ENCODE measurements around the gene ARFRP1. TPM values are rescaled to one million over a fixed set of nuclear protein-coding genes. Genes with fewer than 3 reads are reported as not detected.

Gene ARFRP1
- total and polyA plus RNA-seq, 2 of the 13 experiments (the other 11 are each of a cell fraction or from before 2014, with no cell fraction given): 32.0 to 51.1 TPM

DNA sequence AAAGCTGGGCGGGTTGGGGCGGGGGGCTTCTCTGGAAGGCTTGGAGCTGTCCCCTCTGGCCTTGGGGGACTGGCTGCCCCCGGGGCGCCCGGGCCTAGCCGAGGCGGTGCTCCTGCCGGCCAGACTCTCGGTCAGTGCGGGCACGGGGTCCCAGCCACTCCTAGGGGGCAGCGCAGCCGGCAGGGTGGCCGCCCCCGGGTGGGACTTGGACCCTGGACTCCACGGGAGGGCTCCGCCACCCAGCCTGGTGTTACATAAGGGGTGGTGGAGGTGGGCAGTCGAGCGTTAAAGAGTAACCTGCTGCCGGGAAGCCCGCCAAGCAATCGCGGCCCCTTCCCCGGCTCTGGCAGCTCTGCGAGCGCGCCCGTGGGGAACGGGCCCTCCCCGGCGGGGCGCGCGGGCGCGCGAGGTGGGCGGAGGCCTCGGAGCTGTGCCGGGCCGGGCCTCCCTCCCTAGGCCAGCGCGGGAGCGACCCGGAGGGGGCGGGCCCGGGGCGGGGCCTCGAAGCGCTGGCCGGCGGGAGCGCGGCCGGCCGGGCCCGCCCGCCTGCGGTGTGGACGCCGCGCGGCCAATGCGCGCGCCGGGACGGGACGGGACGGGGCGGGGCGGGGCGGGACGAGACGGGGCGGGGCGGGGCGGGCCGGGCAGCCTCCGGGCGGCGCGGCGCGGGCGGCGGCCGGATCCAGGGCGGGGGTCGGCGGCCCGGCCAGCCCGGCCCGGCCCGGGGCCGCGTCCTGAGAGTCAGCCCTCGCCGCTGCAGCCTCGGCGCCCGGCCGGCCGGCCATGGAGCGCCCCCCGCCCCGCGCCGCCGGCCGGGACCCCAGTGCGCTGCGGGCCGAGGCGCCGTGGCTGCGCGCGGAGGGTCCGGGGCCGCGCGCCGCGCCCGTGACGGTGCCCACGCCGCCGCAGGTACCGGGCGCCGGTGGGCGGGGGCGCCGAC is 31.6 kb upstream of the ARFRP1 start, which contains the start of gene SLC2A4RG (continued):
- TF ChIP-seq CBFB (CRISPR knock-in tag; IDR thresholded peaks at IDR 0.05) (peak; percentile 76; the same call in 1 of the 2 replicates), ZNF510 (CRISPR knock-in tag; IDR thresholded peaks at IDR 0.05; ENCODE audit: low read depth) (no peak), PBX3 (CRISPR knock-in tag; IDR thresholded peaks at IDR 0.05; ENCODE audit: borderline replicate concordance) (peak; percentile 80), NR2F6 (IDR thresholded peaks at IDR 0.05) (peak; percentile 33; the same call in 1 of the 2 replicates), NR2F6 (CRISPR knock-in tag; IDR thresholded peaks at IDR 0.05) (peak; percentile 86), SRSF9 (IDR thresholded peaks at IDR 0.05; ENCODE audit: borderline replicate concordance, insufficient read depth, low read depth, low read length, poor library complexity, severe bottlenecking) (no peak), ZNF138 (CRISPR knock-in tag; IDR thresholded peaks at IDR 0.05; ENCODE audit: low read depth) (0 out of 2 replicates have a peak, but pooled peaks have one; percentile 58), ZMYM4 (CRISPR knock-in tag; IDR thresholded peaks at IDR 0.05) (peak; percentile 76), ZNF260 (CRISPR knock-in tag; IDR thresholded peaks at IDR 0.05; ENCODE audit: borderline replicate concordance, low read depth) (0 out of 2 replicates have a peak, but pooled peaks have one; percentile 66), ZNF558 (CRISPR knock-in tag; IDR thresholded peaks at IDR 0.05; ENCODE audit: borderline replicate concordance) (peak; percentile 55; the same call in 1 of the 2 replicates), MNT (IDR thresholded peaks at IDR 0.05) (no peak), JUN (CRISPR knock-in tag; IDR thresholded peaks at IDR 0.05) (peak; percentile 64; the same call in 1 of the 2 replicates), MXD1 (CRISPR knock-in tag; IDR thresholded peaks at IDR 0.05) (no peak), CREM (IDR thresholded peaks at IDR 0.05) (peak; percentile 52; the same call in 1 of the 2 replicates), CREM (CRISPR knock-in tag; IDR thresholded peaks at IDR 0.05) (no peak), ZNF614 (CRISPR knock-in tag; IDR thresholded peaks at IDR 0.05; ENCODE audit: borderline replicate concordance) (peak; percentile 86; the same call in 1 of the 2 replicates), ETS1 (CRISPR knock-in tag; IDR thresholded peaks at IDR 0.05) (peak; percentile 72), XBP1 (CRISPR knock-in tag; IDR thresholded peaks at IDR 0.05) (peak; percentile 72; the same call in 1 of the 2 replicates), MAF1 (CRISPR knock-in tag; IDR thresholded peaks at IDR 0.05; ENCODE audit: borderline replicate concordance) (peak; percentile 94; the same call in 1 of the 2 replicates), ZNF44 (CRISPR knock-in tag; IDR thresholded peaks at IDR 0.05) (no peak; the same call in 1 of the 2 replicates)
- TF ChIP-seq, protein P1, sequence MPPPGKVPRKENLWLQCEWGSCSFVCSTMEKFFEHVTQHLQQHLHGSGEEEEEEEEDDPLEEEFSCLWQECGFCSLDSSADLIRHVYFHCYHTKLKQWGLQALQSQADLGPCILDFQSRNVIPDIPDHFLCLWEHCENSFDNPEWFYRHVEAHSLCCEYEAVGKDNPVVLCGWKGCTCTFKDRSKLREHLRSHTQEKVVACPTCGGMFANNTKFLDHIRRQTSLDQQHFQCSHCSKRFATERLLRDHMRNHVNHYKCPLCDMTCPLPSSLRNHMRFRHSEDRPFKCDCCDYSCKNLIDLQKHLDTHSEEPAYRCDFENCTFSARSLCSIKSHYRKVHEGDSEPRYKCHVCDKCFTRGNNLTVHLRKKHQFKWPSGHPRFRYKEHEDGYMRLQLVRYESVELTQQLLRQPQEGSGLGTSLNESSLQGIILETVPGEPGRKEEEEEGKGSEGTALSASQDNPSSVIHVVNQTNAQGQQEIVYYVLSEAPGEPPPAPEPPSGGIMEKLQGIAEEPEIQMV (CRISPR knock-in tag; IDR thresholded peaks at IDR 0.05; ENCODE audit: low read depth): peak; percentile 78; the same call in 1 of the 2 replicates
- TF ChIP-seq, protein P2, sequence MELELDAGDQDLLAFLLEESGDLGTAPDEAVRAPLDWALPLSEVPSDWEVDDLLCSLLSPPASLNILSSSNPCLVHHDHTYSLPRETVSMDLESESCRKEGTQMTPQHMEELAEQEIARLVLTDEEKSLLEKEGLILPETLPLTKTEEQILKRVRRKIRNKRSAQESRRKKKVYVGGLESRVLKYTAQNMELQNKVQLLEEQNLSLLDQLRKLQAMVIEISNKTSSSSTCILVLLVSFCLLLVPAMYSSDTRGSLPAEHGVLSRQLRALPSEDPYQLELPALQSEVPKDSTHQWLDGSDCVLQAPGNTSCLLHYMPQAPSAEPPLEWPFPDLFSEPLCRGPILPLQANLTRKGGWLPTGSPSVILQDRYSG (CRISPR knock-in tag; IDR thresholded peaks at IDR 0.05): peak; percentile 90
